Ovary (tissue), 3 donors: ENCODE results near the gene SLC4A3.
A peak's percentile ranks its signal among the peaks of the same experiment; 100 is the strongest.

ENCODE experiments used
- CTCF ChIP-seq, 3 donors: fragments of 450-650 bp in 2 of 3; fragments of 200-600 bp in 1 of 3; IDR thresholded peaks; one replicate each; pipeline versions ENCODE4 v1.5.1 to v1.8.0; 2016 to 2022; ENCODE audit warnings: antibody characterized with exemption in 3 of 3, mild to moderate bottlenecking in 1 of 3
- EP300 ChIP-seq: sonication (generic); formaldehyde crosslinking; IDR thresholded peaks from one replicate; pipeline ENCODE4 v1.6.1; 2017; ENCODE audit warnings: antibody characterized with exemption
- POLR2A ChIP-seq: fragments of 450-650 bp; IDR thresholded peaks from one replicate; pipeline ENCODE4 v1.6.1; 2017; ENCODE audit warnings: antibody characterized with exemption, mild to moderate bottlenecking, moderate library complexity
- donor health status: DM: no; HTN: no; CAD: no.

- peak in 1 of 3 donors; percentile 15 for TF ChIP-seq CTCF (IDR thresholded peaks at IDR 0.05)
- no peak for TF ChIP-seq POLR2A
- TF ChIP-seq EP300, result no peak
Observed at GRCh38 chr2:219626540-219626939, 890 bp upstream of the SLC4A3 start.
